Measurements from ENCODE around the gene SATB1.

DNA sequence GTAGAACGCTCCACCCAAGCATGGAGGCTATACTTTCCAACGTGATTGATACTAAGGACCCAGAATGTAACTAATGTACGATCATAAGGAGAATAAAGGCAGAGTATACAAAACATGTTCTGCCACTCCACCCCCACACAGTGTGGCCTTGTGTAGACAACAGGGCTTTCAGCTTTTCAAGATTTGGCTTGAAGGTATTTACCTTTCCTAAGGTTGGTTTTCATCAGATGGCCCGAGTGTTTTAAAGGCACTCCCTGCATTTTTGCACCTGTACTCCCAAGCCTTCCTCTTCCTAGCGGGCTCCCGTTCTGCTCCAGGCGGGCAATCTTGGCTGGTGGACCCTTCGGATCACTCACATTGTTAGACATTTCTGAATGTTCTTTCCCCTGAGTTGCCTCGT, 4.6 kb downstream of the SATB1 start:
- TF ChIP-seq, protein P1, sequence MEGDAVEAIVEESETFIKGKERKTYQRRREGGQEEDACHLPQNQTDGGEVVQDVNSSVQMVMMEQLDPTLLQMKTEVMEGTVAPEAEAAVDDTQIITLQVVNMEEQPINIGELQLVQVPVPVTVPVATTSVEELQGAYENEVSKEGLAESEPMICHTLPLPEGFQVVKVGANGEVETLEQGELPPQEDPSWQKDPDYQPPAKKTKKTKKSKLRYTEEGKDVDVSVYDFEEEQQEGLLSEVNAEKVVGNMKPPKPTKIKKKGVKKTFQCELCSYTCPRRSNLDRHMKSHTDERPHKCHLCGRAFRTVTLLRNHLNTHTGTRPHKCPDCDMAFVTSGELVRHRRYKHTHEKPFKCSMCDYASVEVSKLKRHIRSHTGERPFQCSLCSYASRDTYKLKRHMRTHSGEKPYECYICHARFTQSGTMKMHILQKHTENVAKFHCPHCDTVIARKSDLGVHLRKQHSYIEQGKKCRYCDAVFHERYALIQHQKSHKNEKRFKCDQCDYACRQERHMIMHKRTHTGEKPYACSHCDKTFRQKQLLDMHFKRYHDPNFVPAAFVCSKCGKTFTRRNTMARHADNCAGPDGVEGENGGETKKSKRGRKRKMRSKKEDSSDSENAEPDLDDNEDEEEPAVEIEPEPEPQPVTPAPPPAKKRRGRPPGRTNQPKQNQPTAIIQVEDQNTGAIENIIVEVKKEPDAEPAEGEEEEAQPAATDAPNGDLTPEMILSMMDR (IDR thresholded peaks at IDR 0.05): no peak
- no peak for TF ChIP-seq EP300 (IDR thresholded peaks at IDR 0.05)
